ENCODE results near the gene ZFAND2A.

Gene ZFAND2A

GRCh38 chr7:1114505-1114904 is 45.5 kb downstream of the ZFAND2A start:
- no peak overlapping the region for H3K4me3 ChIP-seq (ENCODE audit: low read depth, low read length)
- H3K27me3 ChIP-seq, result no peaks in the 10 kb centered on the region
- H3K4me1 ChIP-seq, result no peaks in the 10 kb centered on the region
- no peaks in the 10 kb centered on the region; the same call in 1 of the 2 replicates for H3K36me3 ChIP-seq
- no peak for TF ChIP-seq CTCF (IDR thresholded peaks at IDR 0.05; ENCODE audit: low read depth, low read length)
- H3K9me3 ChIP-seq, result no peaks in the 10 kb centered on the region
- DNase-seq, result no peak

GRCh38 chr7:1114088-1114487 is 45.9 kb downstream of the ZFAND2A start:
- no peak for DNase-seq
- Histone ChIP-seq H3K36me3 (no peaks in the 10 kb centered on the region; the same call in 1 of the 2 replicates), H3K9me3 (no peaks in the 10 kb centered on the region), H3K4me1 (no peaks in the 10 kb centered on the region), H3K4me3 (ENCODE audit: low read depth, low read length) (no peak overlapping the region), H3K27me3 (no peaks in the 10 kb centered on the region)
- TF ChIP-seq CTCF (IDR thresholded peaks at IDR 0.05; ENCODE audit: low read depth, low read length), result no peak

GRCh38 chr7:1113548-1113885 is 46.5 kb downstream of the ZFAND2A start:
- DNase-seq, result no peak
- Histone ChIP-seq H3K9me3 (no peaks in the 10 kb centered on the region), H3K36me3 (no peaks in the 10 kb centered on the region; the same call in 1 of the 2 replicates), H3K4me1 (no peaks in the 10 kb centered on the region), H3K4me3 (ENCODE audit: low read depth, low read length) (no peak overlapping the region), H3K27me3 (no peaks in the 10 kb centered on the region)
- no peak for TF ChIP-seq CTCF (IDR thresholded peaks at IDR 0.05; ENCODE audit: low read depth, low read length)

- H3K27me3 ChIP-seq, result no peaks in the 10 kb centered on the region
- no peak for DNase-seq
Observed at GRCh38 chr7:1112625-1113547, 47.1 kb downstream of the ZFAND2A start.

GRCh38 chr7:1112109-1112508 is 47.9 kb downstream of the ZFAND2A start:
- Histone ChIP-seq H3K27me3 (no peaks in the 10 kb centered on the region), H3K36me3 (no peaks in the 10 kb centered on the region; the same call in 1 of the 2 replicates), H3K4me3 (ENCODE audit: low read depth, low read length) (no peak overlapping the region), H3K9me3 (no peaks in the 10 kb centered on the region), H3K4me1 (no peaks in the 10 kb centered on the region)
- no peak for DNase-seq
- no peak for TF ChIP-seq CTCF (IDR thresholded peaks at IDR 0.05; ENCODE audit: low read depth, low read length)

More at GRCh38 chr7:1112625-1113547, 47.1 kb downstream of the ZFAND2A start:
- TF ChIP-seq CTCF (IDR thresholded peaks at IDR 0.05; ENCODE audit: low read depth, low read length), result no peak
- no peaks in the 10 kb centered on the region for H3K9me3 ChIP-seq
- no peaks in the 10 kb centered on the region; the same call in 1 of the 2 replicates for H3K36me3 ChIP-seq
- no peak overlapping the region for H3K4me3 ChIP-seq (ENCODE audit: low read depth, low read length)
- no peaks in the 10 kb centered on the region for H3K4me1 ChIP-seq

- no peaks in the 10 kb centered on the region; the same call in 1 of the 2 replicates for H3K36me3 ChIP-seq
Observed at GRCh38 chr7:1111156-1111555, 48.8 kb downstream of the ZFAND2A start.

More at GRCh38 chr7:1111156-1111555, 48.8 kb downstream of the ZFAND2A start:
- Histone ChIP-seq H3K4me3 (ENCODE audit: low read depth, low read length) (no peak overlapping the region), H3K9me3 (no peaks in the 10 kb centered on the region), H3K4me1 (no peaks in the 10 kb centered on the region), H3K27me3 (no peaks in the 10 kb centered on the region)
- TF ChIP-seq CTCF (IDR thresholded peaks at IDR 0.05; ENCODE audit: low read depth, low read length), result no peak
- DNase-seq, result no peak
